ENCODE measurements around the gene PSORS1C2. TPM values are rescaled to one million over a fixed set of nuclear protein-coding genes. Genes with fewer than 3 reads are reported as not detected.
"Not testable (repeated sequence)": the region's sequence is repeated elsewhere in the genome, so short reads cannot be mapped to it uniquely, and the experiment has no call there.

The PSORS1C2 gene
- total RNA-seq, 1 donor from 2014 or later: not detected

- intact Hi-C loops (cut with micrococcal nuclease): no loop called here
These were observed 27.1 kb upstream of the PSORS1C2 start for GRCh38 chr6:31165986-31166385.

GRCh38 chr6:31165064-31165832, 26.4 kb upstream of the PSORS1C2 start:
- intact Hi-C loops (cut with micrococcal nuclease): not testable (repeated sequence)

GRCh38 chr6:31164475-31165063, 25.7 kb upstream of the PSORS1C2 start:
- intact Hi-C loops (cut with micrococcal nuclease): not testable (repeated sequence)

- intact Hi-C loops (cut with micrococcal nuclease): no loop called here
These were observed 25.1 kb upstream of the PSORS1C2 start for GRCh38 chr6:31163922-31164321.

GRCh38 chr6:31162463-31163165, 23.7 kb upstream of the PSORS1C2 start:
- intact Hi-C loops (cut with micrococcal nuclease): no loop called here

GRCh38 chr6:31161216-31162126, 22.6 kb upstream of the PSORS1C2 start:
- intact Hi-C loops (cut with micrococcal nuclease): no loop called here

- intact Hi-C loops (cut with micrococcal nuclease): loop anchor here (1.0 to 10.0 kb wide), 5 partner anchors 22 to 474 kb away; partner anchors contain the start of genes HLA-C and PPP1R18
These were observed 20.3 kb upstream of the PSORS1C2 start for GRCh38 chr6:31158863-31159855.

- intact Hi-C loops (cut with micrococcal nuclease): loop anchor here (1.0 to 10.0 kb wide), 5 partner anchors 21 to 474 kb away; partner anchors contain the start of genes HLA-C and PPP1R18
These were observed 19.4 kb upstream of the PSORS1C2 start, which contains the start of gene TCF19 for GRCh38 chr6:31158140-31158862. TCF19 (plus strand) TSS chr6:31158589; CDS start chr6:31159470, 881 bp downstream.

GRCh38 chr6:31157513-31158139, 18.8 kb upstream of the PSORS1C2 start, which contains the start of gene CCHCR1:
CCHCR1 (minus strand) TSS chr6:31157802; CDS start chr6:31157600, 202 bp downstream.
- intact Hi-C loops (cut with micrococcal nuclease): loop anchor here (1.0 to 10.0 kb wide), 5 partner anchors 20 to 473 kb away; partner anchors contain the start of genes HLA-C and PPP1R18

- intact Hi-C loops (cut with micrococcal nuclease): loop anchor here (10.0 kb wide), 1 partner anchor 472 kb away; the partner anchor contains the start of gene PPP1R18
These were observed 17.8 kb upstream of the PSORS1C2 start for GRCh38 chr6:31156641-31157040.

GRCh38 chr6:31154436-31154835, 15.6 kb upstream of the PSORS1C2 start:
- intact Hi-C loops (cut with micrococcal nuclease): loop anchor here (10.0 kb wide), 1 partner anchor 470 kb away; the partner anchor contains the start of gene PPP1R18

- intact Hi-C loops (cut with micrococcal nuclease): loop anchor here (10.0 kb wide), 1 partner anchor 468 kb away; the partner anchor contains the start of gene PPP1R18
These were observed 13.9 kb upstream of the PSORS1C2 start for GRCh38 chr6:31152781-31153180.

GRCh38 chr6:31149827-31150447, 11.1 kb upstream of the PSORS1C2 start:
- intact Hi-C loops (cut with micrococcal nuclease): loop anchor here (10.0 kb wide), 1 partner anchor 465 kb away; the partner anchor contains the start of gene PPP1R18

GRCh38 chr6:31145386-31145785, 6.5 kb upstream of the PSORS1C2 start:
- intact Hi-C loops (cut with micrococcal nuclease): no loop called here

- intact Hi-C loops (cut with micrococcal nuclease): no loop called here
These were observed 6.1 kb upstream of the PSORS1C2 start for GRCh38 chr6:31144970-31145340.

GRCh38 chr6:31144296-31144969, 5.6 kb upstream of the PSORS1C2 start:
- intact Hi-C loops (cut with micrococcal nuclease): no loop called here

GRCh38 chr6:31143148-31143547, 4.3 kb upstream of the PSORS1C2 start:
- intact Hi-C loops (cut with micrococcal nuclease): no loop called here

All from T-helper 2 cell treated with Interferon-gamma antibody and Interleukin-4, amounts not matched to agents 100 ng/mL and 5 ng/mL, for 36 hours (primary cell).